HG03460 (cell line): ENCODE measurements around the gene ITK.
"Not testable (repeated sequence)": the region's sequence is repeated elsewhere in the genome, so short reads cannot be mapped to it uniquely, and the experiment has no call there.

ENCODE experiments used
- ATAC-seq: cut with Tn5 transposase; IDR thresholded peaks from one replicate; pipeline ENCODE4 v1.9.1; 2021; ENCODE audit not compliant: unreplicated experiment

Gene ITK

DNA sequence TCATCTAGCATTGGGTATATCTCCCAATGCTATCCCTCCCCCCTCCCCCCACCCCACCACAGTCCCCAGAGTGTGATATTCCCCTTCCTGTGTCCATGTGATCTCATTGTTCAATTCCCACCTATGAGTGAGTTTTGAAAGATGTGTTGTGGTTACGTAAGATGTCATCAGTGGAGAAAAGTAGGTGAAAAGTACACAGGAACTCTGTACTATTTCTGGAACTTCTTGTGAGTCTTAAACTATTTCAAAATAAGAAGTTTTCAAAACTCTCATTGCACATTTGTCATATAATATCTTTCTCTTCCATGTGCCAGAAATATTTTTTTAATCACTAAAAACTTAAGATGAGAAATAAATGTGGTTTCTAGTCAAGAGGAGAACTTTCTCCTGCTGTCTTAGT lies 30.0 kb downstream of the ITK start:
- not testable (repeated sequence) for ATAC-seq

DNA sequence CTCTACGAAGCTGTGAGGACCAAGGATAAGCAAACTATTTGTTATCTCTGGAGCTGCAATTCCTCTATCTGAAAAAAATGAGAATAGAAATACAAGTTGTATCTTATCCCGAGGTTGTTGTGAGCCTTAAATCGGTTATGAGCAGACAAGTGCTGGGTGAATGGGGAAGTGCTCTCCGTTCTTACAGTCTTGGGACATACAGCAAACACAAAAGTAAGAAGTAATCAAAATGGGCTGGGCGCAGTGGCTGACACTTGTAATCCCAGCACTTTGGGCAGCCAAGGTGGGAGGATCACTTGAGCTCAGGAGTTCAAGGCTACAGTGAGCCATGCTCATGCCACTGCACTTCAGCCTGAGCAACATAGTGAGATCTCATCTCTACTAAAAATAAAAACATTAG lies 31.7 kb downstream of the ITK start:
- no peak for ATAC-seq

DNA sequence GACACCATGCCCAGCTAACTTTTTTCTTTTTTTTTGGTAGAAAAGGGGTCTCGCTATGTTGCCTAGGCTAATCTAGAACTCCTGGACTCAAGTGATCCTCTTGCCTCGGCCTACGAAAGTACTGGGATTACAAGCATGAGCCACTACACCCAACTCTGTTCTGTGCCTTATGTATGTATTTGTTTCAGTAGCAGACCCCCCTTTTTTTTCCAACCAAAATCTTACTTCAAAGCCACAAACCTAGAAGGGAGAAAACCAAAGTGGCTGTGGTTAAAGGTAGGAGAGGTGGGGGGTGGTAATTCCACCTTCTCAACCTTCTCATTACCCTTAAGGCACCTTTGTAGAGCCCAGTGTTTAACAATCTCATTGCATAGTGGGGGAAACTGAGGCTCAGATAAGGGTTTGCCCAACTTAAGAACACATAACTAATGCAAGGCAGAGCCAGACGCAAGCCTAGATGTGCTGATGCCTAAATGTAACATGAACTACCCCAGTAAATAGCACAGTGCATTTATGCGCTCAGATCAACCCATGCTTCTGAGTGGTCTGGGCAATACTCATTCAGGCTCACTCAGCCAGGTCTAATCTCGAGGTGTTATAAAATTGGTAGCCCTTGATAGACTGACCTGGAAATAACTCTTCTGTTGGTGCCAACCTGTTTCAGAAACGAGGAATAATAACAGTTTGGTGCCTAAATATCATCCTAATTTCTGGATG lies 33.0 kb downstream of the ITK start:
- no peak for ATAC-seq

DNA sequence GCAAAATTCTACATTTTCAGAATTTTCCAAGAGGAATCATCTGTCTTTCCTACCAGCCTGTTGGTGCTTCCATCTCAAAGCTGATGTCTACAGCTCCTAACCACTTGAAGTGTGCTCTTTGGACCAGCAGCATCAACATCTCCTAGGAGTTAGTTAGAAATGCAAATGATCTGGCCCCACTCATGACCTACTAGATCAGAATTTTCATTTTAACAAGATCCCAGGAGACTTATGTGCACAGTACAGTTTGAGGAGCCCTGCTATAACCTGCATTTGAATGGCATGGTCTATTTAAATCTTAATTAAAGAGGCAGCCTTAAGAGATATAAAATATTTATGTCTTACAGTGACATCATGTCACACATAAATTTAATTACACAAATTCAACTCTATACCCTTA lies 33.8 kb downstream of the ITK start:
- ATAC-seq = no peak

DNA sequence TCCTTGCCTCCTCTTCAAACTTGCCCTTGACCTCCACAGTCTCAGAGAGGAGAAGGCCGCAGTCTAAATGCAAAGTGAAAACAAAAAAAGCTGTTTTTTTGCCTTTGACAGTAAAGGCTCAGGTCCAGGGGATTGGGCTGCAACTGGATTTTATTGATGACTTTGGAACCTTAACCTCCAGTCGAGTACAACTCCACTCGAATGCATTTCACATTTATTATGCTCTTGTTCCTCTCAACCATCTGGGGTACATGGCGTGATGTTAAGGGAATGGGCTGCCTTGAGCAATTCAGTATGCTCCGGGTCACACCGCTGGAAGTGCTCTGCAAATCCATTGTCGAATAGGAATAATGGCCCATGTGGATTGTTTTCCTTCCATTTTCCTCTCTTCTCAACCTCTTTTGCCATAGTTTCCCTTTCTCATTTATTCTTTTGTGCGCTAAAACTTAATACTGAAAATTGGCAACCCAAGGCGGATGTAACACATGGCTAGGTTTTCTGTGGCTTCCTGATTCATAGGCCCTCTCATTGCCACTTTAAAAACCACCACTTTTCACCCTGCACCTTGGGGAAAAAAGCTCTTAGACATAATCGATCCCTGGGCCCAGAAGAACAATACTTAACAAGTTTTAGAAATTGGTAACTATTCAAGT lies 34.3 kb downstream of the ITK start:
- ATAC-seq = peak; percentile 51

DNA sequence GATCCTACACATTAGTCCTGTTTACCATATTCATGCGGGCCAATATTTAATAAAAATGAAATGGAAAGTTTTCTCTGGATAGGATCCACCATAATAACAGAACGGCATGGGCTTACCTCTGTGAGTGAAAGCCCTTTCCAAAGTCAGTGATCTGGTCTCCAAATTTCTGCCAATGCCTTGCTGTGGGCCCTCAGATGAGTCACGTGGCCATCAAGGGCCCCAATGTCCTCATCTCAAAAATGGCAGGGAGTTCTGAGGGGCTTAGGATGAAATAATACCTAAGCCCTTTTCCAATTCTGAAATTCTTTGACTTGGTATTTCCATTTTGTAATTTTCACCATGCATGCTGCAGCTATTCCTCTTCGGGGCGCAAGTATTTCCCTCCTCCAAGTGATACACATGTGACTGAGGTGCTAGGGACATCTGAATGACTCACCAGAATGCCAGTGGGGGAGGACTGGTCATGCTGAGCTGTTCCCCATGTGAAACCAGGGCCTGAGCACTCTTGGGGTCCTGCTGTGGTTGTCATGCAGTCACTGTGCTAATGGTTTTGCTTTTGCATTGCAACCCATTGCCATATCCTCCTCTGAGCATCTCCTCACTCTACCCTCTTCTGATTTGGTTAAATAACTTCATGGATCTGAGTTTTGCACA lies 35.0 kb downstream of the ITK start:
- ATAC-seq = no peak

DNA sequence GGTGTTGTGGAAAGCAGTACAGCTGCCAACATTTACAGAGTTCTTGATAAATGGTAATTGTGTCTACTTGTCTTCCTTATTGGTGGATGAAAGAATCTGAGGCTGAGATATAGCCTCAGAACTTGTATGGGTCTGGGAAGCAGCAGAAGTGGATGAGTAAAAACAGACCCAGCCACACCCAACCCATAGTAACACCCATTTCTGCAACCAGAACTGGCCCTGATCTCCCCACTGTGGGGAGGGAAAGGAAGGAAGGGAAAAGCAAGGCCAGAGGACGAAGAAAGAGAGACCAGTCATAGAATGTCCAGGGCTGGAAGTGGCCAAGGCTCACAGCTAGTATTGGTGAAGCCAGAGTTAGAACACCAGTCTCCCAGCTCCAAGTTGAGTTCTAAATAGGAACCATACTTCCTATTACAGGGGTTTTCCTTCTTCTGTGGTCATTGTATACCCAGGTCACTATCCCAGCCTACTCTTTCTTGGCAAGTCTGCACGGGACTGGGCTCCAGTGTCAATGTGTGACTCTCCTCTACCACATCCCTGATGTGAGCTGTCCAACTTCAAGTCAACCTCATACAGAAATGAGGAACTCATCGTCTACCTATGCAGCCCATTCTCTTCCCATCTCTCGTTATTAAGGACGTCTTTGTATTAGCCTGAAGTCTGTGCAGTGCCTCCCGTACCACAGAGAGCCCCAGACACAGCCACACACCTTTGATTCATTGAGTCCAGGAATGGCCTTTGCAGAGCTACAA lies 35.9 kb downstream of the ITK start:
- no peak for ATAC-seq

DNA sequence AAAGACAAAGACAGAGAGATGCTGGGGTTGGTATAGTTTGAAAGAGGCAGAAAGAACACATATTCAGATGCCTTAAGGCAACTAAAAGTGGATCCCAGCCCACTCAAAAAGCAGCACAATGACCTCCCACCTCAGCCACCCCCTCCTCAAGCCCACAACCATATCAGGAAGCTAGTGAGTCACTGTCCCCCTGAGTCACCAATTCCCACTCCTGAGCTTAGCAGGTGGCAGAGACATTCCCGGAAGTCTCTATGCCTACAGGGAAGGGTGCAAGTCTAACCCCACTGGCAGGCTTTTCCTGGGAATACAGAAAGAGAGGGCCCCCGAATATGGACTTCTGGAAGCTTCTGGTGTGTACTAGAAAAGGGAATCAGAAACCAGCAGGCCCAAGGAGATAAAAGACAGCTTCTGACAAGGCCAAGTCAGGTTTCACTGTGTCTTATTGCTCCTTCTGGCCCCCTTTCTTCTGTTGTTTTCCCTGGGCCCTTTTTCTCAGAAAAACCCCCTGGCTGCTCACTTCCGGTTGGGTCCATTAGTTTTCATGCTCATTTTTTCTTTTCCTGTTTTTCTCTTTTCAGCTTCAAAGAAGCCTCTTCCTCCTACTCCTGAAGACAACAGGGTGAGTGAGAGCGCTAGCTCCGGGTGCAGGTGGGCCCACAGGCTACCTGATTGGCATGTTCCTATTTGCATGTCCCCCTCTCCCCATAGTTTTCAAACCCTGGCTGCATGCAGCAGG lies 36.8 kb downstream of the ITK start:
- no peak for ATAC-seq

DNA sequence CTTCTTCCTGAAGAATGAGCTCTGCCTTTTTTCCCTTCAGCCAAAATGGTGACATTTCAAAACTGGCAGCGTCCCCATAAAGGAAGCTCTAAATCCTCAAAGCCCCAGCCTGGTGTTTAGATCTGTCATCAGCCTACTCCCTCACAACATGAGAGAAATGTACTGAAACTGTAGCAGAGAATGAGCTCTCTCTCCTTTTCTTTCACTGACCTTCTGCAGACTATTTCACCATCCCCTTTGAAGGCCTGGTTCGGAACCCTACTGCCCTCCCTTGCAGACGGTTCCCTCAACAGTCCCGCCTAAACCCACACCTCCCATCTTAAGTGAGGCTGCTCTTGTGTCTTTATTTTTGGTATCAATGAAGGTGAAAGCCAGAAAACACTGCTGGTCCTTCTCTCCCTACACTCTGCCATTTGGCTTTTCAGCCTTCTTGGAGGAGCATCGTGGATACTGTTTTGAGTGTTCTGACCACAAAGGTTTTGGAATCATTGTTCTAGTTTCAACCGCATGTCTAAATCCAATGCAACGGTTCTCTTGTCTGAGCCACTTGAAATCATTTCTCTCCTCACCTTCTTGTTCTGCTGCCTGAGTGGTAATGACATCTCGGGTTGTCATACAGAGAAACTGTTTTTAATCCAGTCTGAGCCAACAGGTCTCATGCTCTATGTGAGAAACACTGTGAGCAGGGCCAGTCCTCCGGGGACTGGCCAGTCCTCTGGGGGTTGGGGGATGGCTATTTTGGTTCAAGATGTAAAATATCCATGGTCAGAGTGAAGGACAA lies 39.0 kb downstream of the ITK start:
- ATAC-seq = peak; percentile 37

DNA sequence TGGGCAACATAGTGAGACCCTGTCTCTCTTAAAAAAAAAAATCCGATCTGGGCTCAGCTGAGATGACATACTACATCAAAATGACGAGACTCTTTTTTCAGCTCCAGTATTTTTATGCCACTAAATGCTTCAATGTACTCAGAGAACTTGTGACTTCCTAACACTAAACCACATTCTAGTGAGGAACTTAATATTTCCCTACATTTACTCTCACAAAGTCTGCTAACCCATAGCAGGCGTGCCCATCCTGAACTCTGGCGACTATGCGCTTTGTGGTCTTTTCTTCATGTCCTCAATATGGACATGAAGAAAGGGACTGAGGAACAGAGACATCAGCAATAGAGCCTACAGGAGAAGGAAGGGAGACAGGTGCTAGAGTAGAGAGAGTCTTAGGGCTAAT lies 41.3 kb downstream of the ITK start:
- no peak for ATAC-seq

DNA sequence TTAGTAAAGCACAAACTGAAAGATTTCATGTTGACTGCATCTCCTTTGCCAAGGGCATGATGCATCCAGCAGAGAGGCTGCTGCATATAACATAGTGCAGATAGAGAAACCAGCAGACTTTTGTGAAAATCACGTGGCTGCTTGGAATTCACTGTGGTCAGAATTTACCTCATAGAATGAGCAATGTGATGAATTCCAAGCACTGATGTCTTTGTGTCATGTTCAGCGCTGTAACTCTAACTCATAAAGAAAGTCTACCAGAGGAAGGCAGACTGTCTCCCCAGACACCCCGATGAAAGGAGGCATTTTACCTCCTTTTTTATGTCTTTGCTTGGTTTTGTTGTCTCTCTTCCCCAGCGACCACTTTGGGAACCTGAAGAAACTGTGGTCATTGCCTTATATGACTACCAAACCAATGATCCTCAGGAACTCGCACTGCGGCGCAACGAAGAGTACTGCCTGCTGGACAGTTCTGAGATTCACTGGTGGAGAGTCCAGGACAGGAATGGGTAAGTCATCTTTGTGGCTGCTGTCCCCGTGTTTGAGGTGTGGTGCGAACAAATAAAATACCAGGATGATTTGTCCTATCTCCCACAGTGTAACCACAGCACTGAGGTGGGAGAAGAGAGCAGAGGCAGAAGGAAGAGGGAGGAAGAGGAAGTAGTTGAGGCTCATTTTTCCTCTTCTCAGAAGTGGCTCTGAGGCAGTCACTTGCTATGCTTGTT lies 42.0 kb downstream of the ITK start:
- no peak for ATAC-seq

DNA sequence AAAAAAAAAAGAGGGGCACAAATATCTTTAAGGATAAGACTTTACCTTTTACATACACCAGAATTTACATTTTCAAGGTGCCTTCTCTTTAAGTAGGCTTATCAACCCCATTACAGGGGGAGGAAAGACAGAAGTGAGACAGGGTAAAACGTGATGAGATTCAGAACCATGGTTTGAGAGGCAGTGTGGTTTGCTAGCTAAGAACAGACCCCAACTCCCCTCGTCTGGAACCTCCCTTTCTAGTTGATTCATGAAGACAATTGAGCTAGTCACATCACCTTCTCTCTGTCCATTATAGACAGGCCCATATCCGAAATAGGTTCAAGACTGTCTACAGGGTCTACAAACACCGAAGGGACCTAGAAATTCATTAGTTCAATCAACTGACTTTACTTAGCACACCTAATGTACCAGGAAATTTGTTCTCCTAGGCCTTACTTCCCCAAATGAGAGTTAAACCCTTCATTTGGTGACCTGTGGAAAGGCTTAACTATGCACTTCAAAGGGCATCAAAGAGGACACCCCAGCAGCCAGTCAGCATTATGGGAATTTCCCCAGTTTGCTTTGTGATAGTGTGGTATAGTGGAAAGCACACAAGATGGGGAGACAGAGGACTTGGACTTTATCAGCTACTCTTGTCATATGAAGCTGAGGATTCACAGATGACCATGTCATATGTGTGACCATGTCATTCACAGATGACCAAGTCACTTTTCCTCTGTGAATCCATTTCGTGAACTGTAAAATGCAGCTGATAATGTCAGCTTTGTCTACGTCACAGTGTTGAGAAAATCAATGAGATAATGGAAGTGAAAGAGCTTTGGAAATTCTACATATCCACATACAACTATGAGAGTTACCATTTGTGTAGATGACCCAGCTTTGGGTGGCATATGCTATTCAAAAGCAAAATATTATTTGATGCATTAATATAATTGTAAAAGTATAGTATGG lies 45.1 kb downstream of the ITK start:
- ATAC-seq = no peak

DNA sequence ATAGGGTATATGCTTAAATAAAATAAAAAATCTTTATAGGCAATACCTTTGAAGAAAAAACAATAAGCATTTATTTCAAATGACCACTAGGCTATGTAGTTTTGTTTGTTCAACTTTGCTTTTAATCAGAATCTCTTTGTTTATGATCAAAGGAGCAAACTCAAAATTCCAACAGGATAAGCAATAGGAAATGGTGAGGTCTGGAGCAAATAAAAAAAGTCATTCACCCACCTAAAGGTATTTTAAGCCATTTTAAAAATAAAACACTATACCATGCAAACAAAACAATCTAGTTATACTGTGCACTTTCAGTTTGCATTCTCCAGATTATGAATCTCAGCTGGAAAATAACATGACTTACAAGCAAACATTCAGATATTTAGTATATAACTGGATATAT lies 50.0 kb downstream of the ITK start:
- no peak for ATAC-seq

DNA sequence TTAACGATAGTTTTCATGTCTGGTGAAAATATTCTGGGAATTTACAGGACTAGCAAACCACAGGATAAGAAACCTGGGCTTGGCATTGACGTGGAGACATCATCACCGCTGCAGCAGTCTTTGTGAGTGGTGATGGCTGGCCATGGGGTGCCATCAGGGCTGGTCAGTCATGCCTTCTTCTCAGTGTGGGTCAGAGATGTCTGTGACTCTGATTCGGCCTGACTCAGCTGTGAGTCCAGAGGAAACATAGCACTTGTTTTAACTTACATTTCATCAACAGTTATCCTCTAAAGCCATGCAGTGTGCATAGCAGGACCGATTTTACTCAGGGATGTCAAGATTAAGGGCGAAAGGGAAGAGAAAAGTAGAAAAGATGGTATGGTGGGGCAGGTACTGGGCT lies 52.1 kb downstream of the ITK start:
- ATAC-seq = no peak

DNA sequence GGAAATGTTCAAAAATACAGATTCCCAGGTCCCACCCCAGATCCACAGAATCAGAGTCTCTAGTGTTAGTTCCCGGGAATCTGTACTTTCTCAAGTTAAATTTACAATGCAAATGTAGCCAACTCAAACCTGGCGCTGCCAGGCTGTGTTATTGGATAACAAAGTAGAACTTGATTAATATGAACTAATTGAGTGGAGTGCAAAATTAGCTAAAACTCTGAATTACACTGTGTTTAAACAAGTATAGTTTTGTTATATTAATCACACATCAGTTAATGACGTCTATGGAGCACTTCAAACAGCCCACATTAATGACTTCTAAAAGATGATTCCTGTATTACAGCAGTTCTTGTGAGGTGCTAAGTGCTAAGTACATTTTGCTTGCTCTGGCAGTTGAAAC lies 52.9 kb downstream of the ITK start:
- ATAC-seq = no peak

DNA sequence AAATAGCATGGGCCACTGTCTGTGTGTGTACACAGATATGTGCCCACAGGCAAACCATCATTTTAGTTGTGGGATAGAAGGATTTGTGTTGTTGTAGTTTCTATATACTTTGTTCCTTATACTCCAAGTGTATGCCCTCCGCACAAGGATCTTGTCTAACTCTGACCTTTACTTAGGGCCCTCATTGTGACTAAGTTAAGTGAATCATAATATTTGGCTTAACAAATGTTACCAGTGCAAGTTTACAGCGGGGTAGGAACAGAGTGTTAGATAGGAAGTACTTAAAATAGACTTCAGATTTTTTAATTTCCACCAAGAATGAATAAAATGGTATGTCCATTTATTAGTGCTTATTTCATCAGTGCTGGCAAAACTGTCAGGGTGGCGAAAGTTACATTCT lies 55.8 kb downstream of the ITK start:
- no peak for ATAC-seq

DNA sequence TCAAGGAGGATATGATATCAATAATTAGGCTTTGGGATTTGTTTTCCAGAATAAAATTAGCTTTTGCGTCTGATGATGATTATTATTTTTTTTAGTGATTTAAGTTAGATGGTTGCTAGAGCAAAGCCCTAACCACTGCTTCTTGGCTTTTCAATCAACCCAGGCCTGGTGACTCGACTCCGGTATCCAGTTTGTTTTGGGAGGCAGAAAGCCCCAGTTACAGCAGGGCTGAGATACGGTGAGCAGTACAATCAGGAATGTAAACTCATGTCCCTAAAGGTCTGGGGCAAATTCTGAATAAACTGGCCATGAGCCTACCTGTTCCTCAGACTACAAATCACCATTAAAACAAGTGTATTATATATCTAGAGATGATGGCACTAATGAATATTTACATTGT lies 60.8 kb downstream of the ITK start:
- ATAC-seq = no peak

DNA sequence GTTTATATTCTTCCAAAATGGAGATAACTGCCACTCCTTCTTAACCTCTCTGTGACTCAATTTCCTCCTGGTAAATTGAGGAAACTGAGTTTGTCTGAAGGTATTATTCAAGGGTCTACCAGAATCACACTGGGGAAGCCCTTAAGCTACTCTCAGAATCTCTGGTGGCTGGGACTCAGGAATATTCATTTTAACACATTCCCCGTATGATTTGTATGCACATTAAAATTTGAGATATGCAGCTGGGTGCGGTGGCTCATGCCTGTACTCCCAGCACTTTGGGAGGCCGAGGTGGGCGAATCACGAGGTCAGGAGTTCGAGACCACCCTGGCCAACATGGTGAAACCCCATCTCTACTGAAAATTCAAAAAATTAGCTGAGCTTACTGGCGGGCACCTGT lies 64.1 kb downstream of the ITK start:
- not testable (repeated sequence) for ATAC-seq

DNA sequence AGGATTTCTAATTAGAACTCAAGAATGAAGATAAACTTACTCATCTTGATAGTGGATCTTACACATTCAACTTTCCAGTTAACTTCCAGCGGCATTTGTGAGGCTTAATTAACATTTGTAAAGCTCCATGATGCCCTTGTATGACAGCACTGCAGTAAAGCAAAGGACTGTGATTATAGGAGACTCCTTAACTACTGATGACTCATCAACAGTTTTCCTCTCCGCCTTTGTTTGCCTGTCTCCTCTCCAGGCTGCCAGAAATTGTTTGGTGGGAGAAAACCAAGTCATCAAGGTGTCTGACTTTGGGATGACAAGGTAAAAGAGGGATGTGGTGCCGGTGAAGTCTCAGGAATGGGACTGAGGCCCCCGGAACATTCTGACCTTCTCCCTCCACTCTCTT lies 64.8 kb downstream of the ITK start:
- no peak for ATAC-seq
